Sigmoid colon (tissue), 7 donors: ENCODE data around the gene DNAAF2. TPM values are rescaled to one million over a fixed set of nuclear protein-coding genes. Genes with fewer than 3 reads are reported as not detected.

Experiments used
- DNase-seq: peaks from one replicate; pipeline ENCODE4 v3.0.0-alpha.2; 2019
- H3K27ac ChIP-seq, 4 donors: fragments of 200-600 bp; sonication (generic); one replicate each; pipeline ENCODE4 v1.5.1; 2016 to 2019; ENCODE audit warnings: mild to moderate bottlenecking in 1 of 4
- H3K27me3 ChIP-seq, 3 donors: fragments of 200-600 bp; sonication (generic); one replicate each; pipeline ENCODE4 v1.5.1; 2019; ENCODE audit warnings: mild to moderate bottlenecking in 1 of 3
- H3K36me3 ChIP-seq, 4 donors: fragments of 200-600 bp; sonication (generic); one replicate each; pipeline ENCODE4 v1.5.1; 2016 to 2019
- H3K4me1 ChIP-seq, 4 donors: fragments of 200-600 bp; sonication (generic); one replicate each; pipeline ENCODE4 v1.5.1; 2017 to 2019
- H3K4me3 ChIP-seq, 4 donors: fragments of 200-600 bp; sonication (generic); one replicate each; pipeline ENCODE4 v1.5.1; 2017 to 2019; ENCODE audit warnings: mild to moderate bottlenecking in 2 of 4, moderate library complexity in 1 of 4
- H3K9me3 ChIP-seq, 4 donors: fragments of 200-600 bp in 3 of 4; sonication (generic) in 3 of 4; one replicate each; pipeline versions ENCODE4 v1.5.1 to v1.6.1; 2013 to 2019
- CTCF ChIP-seq, 4 experiments: fragments of 450-650 bp in 3 of 4; fragments of 200-600 bp in 1 of 4; IDR thresholded peaks; one replicate each; pipeline ENCODE4 v1.5.1; 2016 to 2019; ENCODE audit warnings: antibody characterized with exemption in 4 of 4, mild to moderate bottlenecking in 3 of 4, moderate library complexity in 2 of 4
- EP300 ChIP-seq, 4 donors: sonication (generic); formaldehyde crosslinking; IDR thresholded peaks; one replicate each; pipeline ENCODE4 v1.6.1; 2017; ENCODE audit warnings: antibody characterized with exemption in 4 of 4
- POLR2A ChIP-seq, 2 donors: fragments of 450-650 bp; IDR thresholded peaks; one replicate each; pipeline ENCODE4 v1.6.1; 2016; ENCODE audit warnings: antibody characterized with exemption in 2 of 2, mild to moderate bottlenecking in 2 of 2, moderate library complexity in 2 of 2
- POLR2AphosphoS5 ChIP-seq, 4 donors: sonication (generic); formaldehyde crosslinking; IDR thresholded peaks; one replicate each; pipeline ENCODE4 v1.6.1; 2017; ENCODE audit warnings: antibody characterized with exemption in 4 of 4
- WGBS, 2 donors: extraction: QIAGEN DNeasy Blood & Tissue Kit; methylation state at CpG; one replicate each; pipeline ENCODE4 v1.1.7; 2013; 5-methylcytosine and 5-hydroxymethylcytosine counted together
- intact Hi-C: fragments of 100-400 bp; cut with DNase I; formaldehyde crosslinking; loops from one replicate; pipeline ENCODE4 v1.15.1; 2023
- polyA plus RNA-seq, 3 donors: library from polyadenylated mRNA; stranded (reverse); fragments of 200-250 nt; gene quantifications; one replicate each; pipeline ENCODE4 v1.2.3, GENCODE V29; 2013
- total RNA-seq, 4 donors: library from RNA; depleted of rRNA; stranded (reverse); fragments of >200 nt; gene quantifications; one replicate each; pipeline ENCODE4 v1.1.0, GENCODE V29; 2016
- donor health status: healthy with polysubstance abuse.
- donor health status: Bipolar disorder and iron deficiency.
- donor health status: healthy.

DNAAF2 gene
- total and polyA plus RNA-seq, 7 donors = 3.3 to 12.7 (median 9.6) TPM

GRCh38 chr14:49584058-49584457, 51.0 kb downstream of the DNAAF2 start:
- WGBS, 2 donors = 69 to 79% methylated on average over 11 of the region's 11 CpGs
- peaks cover 0 to 35% (median 23%) of the 10 kb centered on the region in 4 donors for H3K4me1 ChIP-seq

GRCh38 chr14:49583629-49584028, 51.4 kb downstream of the DNAAF2 start:
- WGBS, 2 donors = 52 to 68% methylated on average over 6 of the region's 6 CpGs
- Histone ChIP-seq H3K9me3 (no peaks in the 10 kb centered on the region), H3K4me1 (peaks cover 0 to 35% (median 23%) of the 10 kb centered on the region in 4 donors), H3K27me3 (no peaks in the 10 kb centered on the region), H3K36me3 (peaks cover 0 to 26% (median 9%) of the 10 kb centered on the region in 4 donors), H3K27ac (no peak overlapping the region), H3K4me3 (no peak overlapping the region)
- intact Hi-C loops = no loop called here
- no peak for TF ChIP-seq POLR2AphosphoS5 (IDR thresholded peaks at IDR 0.05)
- no peak for TF ChIP-seq EP300 (IDR thresholded peaks at IDR 0.05)
- no peak for TF ChIP-seq CTCF (IDR thresholded peaks at IDR 0.05)
- TF ChIP-seq POLR2A (IDR thresholded peaks at IDR 0.05) = no peak
- no peak for DNase-seq

More at GRCh38 chr14:49584058-49584457, 51.0 kb downstream of the DNAAF2 start:
- intact Hi-C loops = no loop called here
- Histone ChIP-seq H3K27me3 (no peaks in the 10 kb centered on the region), H3K27ac (no peak overlapping the region), H3K4me3 (no peak overlapping the region), H3K36me3 (peaks cover 0 to 26% (median 9%) of the 10 kb centered on the region in 4 donors), H3K9me3 (no peaks in the 10 kb centered on the region)
- no peak for DNase-seq
- TF ChIP-seq POLR2A (IDR thresholded peaks at IDR 0.05) = no peak
- TF ChIP-seq CTCF (IDR thresholded peaks at IDR 0.05) = no peak
- no peak for TF ChIP-seq EP300 (IDR thresholded peaks at IDR 0.05)
- TF ChIP-seq POLR2AphosphoS5 (IDR thresholded peaks at IDR 0.05) = no peak

GRCh38 chr14:49582113-49582977, 52.7 kb downstream of the DNAAF2 start:
- DNase-seq = no peak
- Histone ChIP-seq H3K27ac (no peak overlapping the region), H3K9me3 (no peaks in the 10 kb centered on the region), H3K36me3 (peaks cover 0 to 31% (median 11%) of the 10 kb centered on the region in 4 donors), H3K4me1 (peaks cover 0 to 35% (median 23%) of the 10 kb centered on the region in 4 donors), H3K4me3 (no peak overlapping the region), H3K27me3 (no peaks in the 10 kb centered on the region)
- 93% methylated on average over 4 of the region's 4 CpGs for WGBS, 2 donors
- intact Hi-C loops = no loop called here
- TF ChIP-seq POLR2A (IDR thresholded peaks at IDR 0.05) (no peak), EP300 (IDR thresholded peaks at IDR 0.05) (no peak), POLR2AphosphoS5 (IDR thresholded peaks at IDR 0.05) (no peak), CTCF (IDR thresholded peaks at IDR 0.05) (no peak)

GRCh38 chr14:49581209-49582112, 53.6 kb downstream of the DNAAF2 start:
- TF ChIP-seq CTCF (IDR thresholded peaks at IDR 0.05) (no peak), POLR2AphosphoS5 (IDR thresholded peaks at IDR 0.05) (no peak), POLR2A (IDR thresholded peaks at IDR 0.05) (no peak), EP300 (IDR thresholded peaks at IDR 0.05) (no peak)
- intact Hi-C loops = no loop called here
- 80 to 86% methylated on average over 9 of the region's 9 CpGs for WGBS, 2 donors

More at GRCh38 chr14:49581209-49582112, 53.6 kb downstream of the DNAAF2 start:
- Histone ChIP-seq H3K27me3 (no peaks in the 10 kb centered on the region), H3K9me3 (no peaks in the 10 kb centered on the region), H3K4me1 (peaks cover 0 to 35% (median 23%) of the 10 kb centered on the region in 4 donors), H3K4me3 (no peak overlapping the region), H3K36me3 (peaks cover 0 to 40% (median 14%) of the 10 kb centered on the region in 4 donors), H3K27ac (no peak overlapping the region)
- no peak for DNase-seq
